ENCODE data around the gene DPM2. TPM values are rescaled to one million over a fixed set of nuclear protein-coding genes. Genes with fewer than 3 reads are reported as not detected.
A peak's percentile ranks its signal among the peaks of the same experiment; 100 is the strongest.

Gene DPM2
- total RNA-seq (10 to 100 TPM; 32.3 to 66.5 (median 60.5) TPM), total RNA-seq (14.8 to 59.7 (median 24.3) reads per million in 29 experiments)
- 26.1 TPM for total RNA-seq (2013)

GRCh38 chr9:127937388-127938297 lies at the start of gene DPM2:
Gene DPM2, minus strand, starts transcription at chr9:127937854. Its CDS starts 34 bp downstream, at chr9:127937820.
- peaks cover 0 to 3% of the 10 kb centered on the region in 2 donors for H3K27me3 Mint-ChIP-seq
- H3K9me3 ChIP-seq = no peaks in the 10 kb centered on the region
- peak within 1 kb of the TSS; percentile 82 to 87 (median 86) for H3K4me3 Mint-ChIP-seq
- peaks cover 9 to 44% of the 10 kb centered on the region in 2 experiments for H3K4me1 ChIP-seq (ENCODE audit: control insufficient read depth in 1 of 2, extremely low read depth in 1 of 2, insufficient read depth in 2 of 2, low read length in 2 of 2)
- peak; percentile 73 to 93 (median 86) for DNase-seq
- peak within 1 kb of the TSS; percentile 68 to 71 for H3K4me3 ChIP-seq (ENCODE audit: control insufficient read depth in 1 of 2, extremely low read depth in 1 of 2, low read length in 1 of 2)
- peak; percentile 76 to 89 (median 82) for ATAC-seq (replicated peaks in 1 of 4)
- H3K9me3 Mint-ChIP-seq = no peaks in the 10 kb centered on the region
- H3K36me3 ChIP-seq (ENCODE audit: control insufficient read depth in 2 of 2, extremely low read depth in 1 of 2, insufficient read depth in 1 of 2, low read length in 1 of 2) = peaks cover 6 to 41% of the 10 kb centered on the region in 2 donors
- ChIA-PET CTCF (interaction anchor here in 1 of 2 donors (0.6 to 1.0 kb wide), 3 partner anchors 31 to 334 kb away, joined by 3 to 11 read pairs (median 3); no protein-coding TSS in a partner anchor), POLR2A (interaction anchor here in 1 of 2 donors (0.6 kb wide), 1 partner anchor 37 kb away, joined by 14 read pairs; no protein-coding TSS in a partner anchor)
- H3K36me3 Mint-ChIP-seq = peaks cover 18% of the 10 kb centered on the region
- peak within 1 kb of the TSS; percentile 59 for H3K27ac ChIP-seq (ENCODE audit: low read length)
- no peaks in the 10 kb centered on the region for H3K27me3 ChIP-seq (replicated peaks in 1 of 2; ENCODE audit: control insufficient read depth in 2 of 2, extremely low read depth in 1 of 2, insufficient read depth in 2 of 2, low read length in 1 of 2)
- H3K4me1 Mint-ChIP-seq = peaks cover 45 to 57% (median 55%) of the 10 kb centered on the region in 3 donors
- 2% methylated on average over 49 of the region's 60 CpGs for WGBS (ENCODE audit: insufficient coverage)
- H3K27ac Mint-ChIP-seq = peak within 1 kb of the TSS; percentile 88 to 93

- H3K27ac ChIP-seq (ENCODE audit: low read length) = no peak overlapping the region
These were observed 49.5 kb upstream of the DPM2 start for GRCh38 chr9:127987103-127987614.

GRCh38 chr9:127985011-127985410 lies 47.4 kb upstream of the DPM2 start:
- peaks cover 39 to 47% (median 45%) of the 10 kb centered on the region in 3 donors for H3K4me1 Mint-ChIP-seq
- peaks cover 23 to 43% of the 10 kb centered on the region in 2 experiments for H3K4me1 ChIP-seq (ENCODE audit: control insufficient read depth in 1 of 2, extremely low read depth in 1 of 2, insufficient read depth in 2 of 2, low read length in 2 of 2)
- H3K27ac Mint-ChIP-seq = peak overlapping the region; percentile 81 to 90
- no peaks in the 10 kb centered on the region for H3K36me3 ChIP-seq (ENCODE audit: control insufficient read depth in 2 of 2, extremely low read depth in 1 of 2, insufficient read depth in 1 of 2, low read length in 1 of 2)
- no peaks in the 10 kb centered on the region for H3K27me3 ChIP-seq (replicated peaks in 1 of 2; ENCODE audit: control insufficient read depth in 2 of 2, extremely low read depth in 1 of 2, insufficient read depth in 2 of 2, low read length in 1 of 2)
- POLR2A ChIA-PET = interaction anchor here in 1 of 2 donors (0.5 kb wide), 1 partner anchor 21 kb away, joined by 8 read pairs; no protein-coding TSS in a partner anchor
- no peak overlapping the region for H3K4me3 Mint-ChIP-seq
- H3K36me3 Mint-ChIP-seq = no peaks in the 10 kb centered on the region
- no peaks in the 10 kb centered on the region for H3K9me3 ChIP-seq
- ATAC-seq (replicated peaks in 1 of 4) (no peak), DNase-seq (no peak)
- H3K4me3 ChIP-seq (ENCODE audit: control insufficient read depth in 1 of 2, extremely low read depth in 1 of 2, low read length in 1 of 2) = no peak overlapping the region
- 83% methylated on average over 3 of the region's 3 CpGs for WGBS (ENCODE audit: insufficient coverage)
- H3K9me3 Mint-ChIP-seq = no peaks in the 10 kb centered on the region
- no peaks in the 10 kb centered on the region for H3K27me3 Mint-ChIP-seq
- no peak overlapping the region for H3K27ac ChIP-seq (ENCODE audit: low read length)
- CTCF ChIA-PET = interaction anchor here in 1 of 2 donors (0.9 to 1.1 kb wide), 2 partner anchors 30 to 43 kb away, joined by 3 read pairs; no protein-coding TSS in a partner anchor

More at GRCh38 chr9:127987103-127987614, 49.5 kb upstream of the DPM2 start:
- no peak overlapping the region for H3K4me3 Mint-ChIP-seq
- no peak for DNase-seq
- no peaks in the 10 kb centered on the region for H3K27me3 ChIP-seq (replicated peaks in 1 of 2; ENCODE audit: control insufficient read depth in 2 of 2, extremely low read depth in 1 of 2, insufficient read depth in 2 of 2, low read length in 1 of 2)
- peaks cover 44 to 53% (median 53%) of the 10 kb centered on the region in 3 donors for H3K4me1 Mint-ChIP-seq
- no peaks in the 10 kb centered on the region for H3K36me3 ChIP-seq (ENCODE audit: control insufficient read depth in 2 of 2, extremely low read depth in 1 of 2, insufficient read depth in 1 of 2, low read length in 1 of 2)
- POLR2A ChIA-PET = no interaction called here
- 100% methylated on average over 4 of the region's 9 CpGs for WGBS (ENCODE audit: insufficient coverage)
- peaks cover 20 to 38% of the 10 kb centered on the region in 2 experiments for H3K4me1 ChIP-seq (ENCODE audit: control insufficient read depth in 1 of 2, extremely low read depth in 1 of 2, insufficient read depth in 2 of 2, low read length in 2 of 2)
- no peaks in the 10 kb centered on the region for H3K27me3 Mint-ChIP-seq
- no peak overlapping the region for H3K4me3 ChIP-seq (ENCODE audit: control insufficient read depth in 1 of 2, extremely low read depth in 1 of 2, low read length in 1 of 2)
- no peak for ATAC-seq (replicated peaks in 1 of 4)
- no peaks in the 10 kb centered on the region for H3K36me3 Mint-ChIP-seq
- no peaks in the 10 kb centered on the region for H3K9me3 Mint-ChIP-seq
- H3K27ac Mint-ChIP-seq = no peak overlapping the region
- CTCF ChIA-PET = no interaction called here
- no peaks in the 10 kb centered on the region for H3K9me3 ChIP-seq

GRCh38 chr9:127983847-127984289 lies 46.2 kb upstream of the DPM2 start:
- peak overlapping the region in 1 of 2 donors; percentile 52 for H3K4me3 ChIP-seq (ENCODE audit: control insufficient read depth in 1 of 2, extremely low read depth in 1 of 2, low read length in 1 of 2)
- CTCF ChIA-PET = interaction anchor here in 1 of 2 donors (0.6 kb wide), 1 partner anchor 35 kb away, joined by 6 read pairs; no protein-coding TSS in a partner anchor
- peak in 1 of 35 experiments; percentile 31 for DNase-seq
- POLR2A ChIA-PET = interaction anchor here in 1 of 2 donors (0.7 kb wide), 1 partner anchor 190 kb away, joined by 12 read pairs; no protein-coding TSS in a partner anchor
- peaks cover 0 to 6% of the 10 kb centered on the region in 2 donors for H3K36me3 ChIP-seq (ENCODE audit: control insufficient read depth in 2 of 2, extremely low read depth in 1 of 2, insufficient read depth in 1 of 2, low read length in 1 of 2)
- H3K36me3 Mint-ChIP-seq = peaks cover 9% of the 10 kb centered on the region
- H3K27ac Mint-ChIP-seq = peak overlapping the region; percentile 85 to 99
- ATAC-seq (replicated peaks in 1 of 4) = no peak
- H3K9me3 Mint-ChIP-seq = no peaks in the 10 kb centered on the region
- no peaks in the 10 kb centered on the region for H3K9me3 ChIP-seq
- H3K27me3 ChIP-seq (replicated peaks in 1 of 2; ENCODE audit: control insufficient read depth in 2 of 2, extremely low read depth in 1 of 2, insufficient read depth in 2 of 2, low read length in 1 of 2) = no peaks in the 10 kb centered on the region
- H3K4me1 Mint-ChIP-seq = peaks cover 36 to 49% (median 44%) of the 10 kb centered on the region in 3 donors
- WGBS (ENCODE audit: insufficient coverage) = 81% methylated on average over 8 of the region's 9 CpGs
- peak overlapping the region in 2 of 3 donors; percentile 34 to 82 for H3K4me3 Mint-ChIP-seq
- H3K4me1 ChIP-seq (ENCODE audit: control insufficient read depth in 1 of 2, extremely low read depth in 1 of 2, insufficient read depth in 2 of 2, low read length in 2 of 2) = peaks cover 23 to 51% of the 10 kb centered on the region in 2 experiments
- H3K27ac ChIP-seq (ENCODE audit: low read length) = peak overlapping the region; percentile 33
- H3K27me3 Mint-ChIP-seq = no peaks in the 10 kb centered on the region

GRCh38 chr9:127982912-127983311 lies 45.3 kb upstream of the DPM2 start:
- CTCF ChIA-PET = no interaction called here
- POLR2A ChIA-PET = interaction anchor here in 1 of 2 donors (0.5 kb wide), 1 partner anchor 23 kb away, joined by 3 read pairs; no protein-coding TSS in a partner anchor
- H3K27ac ChIP-seq (ENCODE audit: low read length) = peak overlapping the region; percentile 33
- no CpG with 5 or more reads among the region's 1 CpG for WGBS (ENCODE audit: insufficient coverage)
- Mint-ChIP-seq H3K4me1 (peaks cover 36 to 50% (median 44%) of the 10 kb centered on the region in 3 donors), H3K4me3 (peak overlapping the region in 2 of 3 donors; percentile 42 to 82), H3K27ac (peak overlapping the region; percentile 85 to 99), H3K9me3 (no peaks in the 10 kb centered on the region), H3K27me3 (no peaks in the 10 kb centered on the region), H3K36me3 (peaks cover 14% of the 10 kb centered on the region)
- H3K4me3 ChIP-seq (ENCODE audit: control insufficient read depth in 1 of 2, extremely low read depth in 1 of 2, low read length in 1 of 2) = no peak overlapping the region
- H3K27me3 ChIP-seq (replicated peaks in 1 of 2; ENCODE audit: control insufficient read depth in 2 of 2, extremely low read depth in 1 of 2, insufficient read depth in 2 of 2, low read length in 1 of 2) = no peaks in the 10 kb centered on the region
- H3K36me3 ChIP-seq (ENCODE audit: control insufficient read depth in 2 of 2, extremely low read depth in 1 of 2, insufficient read depth in 1 of 2, low read length in 1 of 2) = peaks cover 0 to 7% of the 10 kb centered on the region in 2 donors
- ATAC-seq (replicated peaks in 1 of 4) = no peak
- H3K4me1 ChIP-seq (ENCODE audit: control insufficient read depth in 1 of 2, extremely low read depth in 1 of 2, insufficient read depth in 2 of 2, low read length in 2 of 2) = peaks cover 23 to 61% of the 10 kb centered on the region in 2 experiments
- no peaks in the 10 kb centered on the region for H3K9me3 ChIP-seq
- DNase-seq = no peak

Data from T-cell (primary cell).